Colonic mucosa (tissue), 4 donors: ENCODE results near the gene MBD4. TPM values are rescaled to one million over a fixed set of nuclear protein-coding genes. Genes with fewer than 3 reads are reported as not detected.

Experiments
- DNase-seq: peaks from one replicate; pipeline ENCODE4 v3.0.0-alpha.2; 2020
- H3K27ac ChIP-seq: fragments of 200-600 bp; one replicate; pipeline ENCODE4 v1.8.0; 2021
- H3K27me3 ChIP-seq: fragments of 200-600 bp; one replicate; pipeline ENCODE4 v1.8.0; 2021
- H3K36me3 ChIP-seq: fragments of 200-600 bp; one replicate; pipeline ENCODE4 v1.8.0; 2021
- H3K4me1 ChIP-seq: fragments of 200-600 bp; one replicate; pipeline ENCODE4 v1.8.0; 2021; ENCODE audit warnings: mild to moderate bottlenecking
- H3K4me3 ChIP-seq: fragments of 200-600 bp; one replicate; pipeline ENCODE4 v1.8.0; 2021
- H3K9ac ChIP-seq, 2 donors: one replicate each; pipeline ENCODE4 v1.7.0; 2013; ENCODE audit warnings: control low read depth in 2 of 2, low read depth in 2 of 2, low read length in 2 of 2
- H3K9me3 ChIP-seq: fragments of 200-600 bp; one replicate; pipeline ENCODE4 v1.8.0; 2021
- intact Hi-C: fragments of 100-400 bp; cut with DNase I; formaldehyde crosslinking; loops from one replicate; pipeline ENCODE4 v1.14.1; 2022
- total RNA-seq, 2 donors: library from RNA; stranded (reverse); fragmentation: NEBNext Ultra II Directional in 1 of 2; extraction: Animal tissue kit (Norgen Biotek cat#: 25700) in 1 of 2; gene quantifications; one replicate each; pipeline ENCODE4 v1.2.1, GENCODE V29; 2021
- TF ChIP-seq, protein P1 (sequence below): fragments of 200-600 bp; IDR thresholded peaks from one replicate; pipeline ENCODE4 v1.8.0; 2022; ENCODE audit warnings: antibody characterized with exemption, mild to moderate bottlenecking
- donor health status: healthy.
- donor health status: DM: no; HTN: no; CAD: no.
- donor health status: DM: no; HTN: no; CAD: no.

Gene MBD4
- total RNA-seq, 2 donors from 2014 or later = 25.0 to 28.9 TPM

DNA sequence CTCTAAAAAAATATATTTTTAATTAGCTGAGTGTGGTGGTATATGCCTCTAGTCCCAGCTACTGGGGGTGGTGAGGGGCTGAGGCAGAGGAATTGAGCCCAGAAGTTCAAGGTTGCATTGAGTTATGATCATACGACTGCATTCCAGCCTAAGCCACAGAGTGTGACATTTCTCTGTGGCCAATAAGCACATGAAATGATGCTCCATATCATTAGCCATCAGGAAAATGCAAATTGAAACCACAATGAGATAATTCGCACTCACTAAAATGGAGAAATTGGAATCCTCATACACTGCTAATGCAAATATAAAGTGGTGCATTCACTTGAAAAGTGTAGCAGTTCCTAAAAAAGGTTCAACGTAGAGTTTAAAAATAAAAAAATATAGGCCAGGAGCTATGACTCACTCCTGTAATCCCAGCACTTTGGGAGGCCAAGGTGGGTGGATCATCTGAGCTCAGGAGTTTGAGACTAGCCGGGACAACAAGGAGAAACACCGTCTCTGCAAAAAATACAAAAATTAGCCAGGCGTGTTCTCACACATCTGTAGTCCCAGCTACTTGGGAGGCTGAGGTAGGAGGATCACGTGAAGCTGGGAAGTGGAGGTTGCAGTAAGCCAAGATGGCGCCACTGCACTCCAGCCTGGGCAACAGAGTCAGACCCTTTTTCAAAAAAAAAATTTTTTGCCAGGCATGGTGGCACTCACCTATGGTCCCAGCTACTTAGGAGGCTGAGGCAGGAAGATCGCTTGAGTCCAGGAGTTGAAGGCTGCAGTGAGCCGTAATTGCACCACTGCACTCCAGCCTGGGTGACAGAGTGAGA, 35.4 kb upstream of the MBD4 start:
- Histone ChIP-seq H3K27ac (no peak overlapping the region), H3K36me3 (no peaks in the 10 kb centered on the region), H3K9ac (no peak overlapping the region), H3K4me3 (no peak overlapping the region), H3K9me3 (no peaks in the 10 kb centered on the region), H3K27me3 (no peaks in the 10 kb centered on the region), H3K4me1 (no peaks in the 10 kb centered on the region)
- intact Hi-C loops = no loop called here
- DNase-seq = no peak
- TF ChIP-seq, protein P1, sequence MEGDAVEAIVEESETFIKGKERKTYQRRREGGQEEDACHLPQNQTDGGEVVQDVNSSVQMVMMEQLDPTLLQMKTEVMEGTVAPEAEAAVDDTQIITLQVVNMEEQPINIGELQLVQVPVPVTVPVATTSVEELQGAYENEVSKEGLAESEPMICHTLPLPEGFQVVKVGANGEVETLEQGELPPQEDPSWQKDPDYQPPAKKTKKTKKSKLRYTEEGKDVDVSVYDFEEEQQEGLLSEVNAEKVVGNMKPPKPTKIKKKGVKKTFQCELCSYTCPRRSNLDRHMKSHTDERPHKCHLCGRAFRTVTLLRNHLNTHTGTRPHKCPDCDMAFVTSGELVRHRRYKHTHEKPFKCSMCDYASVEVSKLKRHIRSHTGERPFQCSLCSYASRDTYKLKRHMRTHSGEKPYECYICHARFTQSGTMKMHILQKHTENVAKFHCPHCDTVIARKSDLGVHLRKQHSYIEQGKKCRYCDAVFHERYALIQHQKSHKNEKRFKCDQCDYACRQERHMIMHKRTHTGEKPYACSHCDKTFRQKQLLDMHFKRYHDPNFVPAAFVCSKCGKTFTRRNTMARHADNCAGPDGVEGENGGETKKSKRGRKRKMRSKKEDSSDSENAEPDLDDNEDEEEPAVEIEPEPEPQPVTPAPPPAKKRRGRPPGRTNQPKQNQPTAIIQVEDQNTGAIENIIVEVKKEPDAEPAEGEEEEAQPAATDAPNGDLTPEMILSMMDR = no peak

DNA sequence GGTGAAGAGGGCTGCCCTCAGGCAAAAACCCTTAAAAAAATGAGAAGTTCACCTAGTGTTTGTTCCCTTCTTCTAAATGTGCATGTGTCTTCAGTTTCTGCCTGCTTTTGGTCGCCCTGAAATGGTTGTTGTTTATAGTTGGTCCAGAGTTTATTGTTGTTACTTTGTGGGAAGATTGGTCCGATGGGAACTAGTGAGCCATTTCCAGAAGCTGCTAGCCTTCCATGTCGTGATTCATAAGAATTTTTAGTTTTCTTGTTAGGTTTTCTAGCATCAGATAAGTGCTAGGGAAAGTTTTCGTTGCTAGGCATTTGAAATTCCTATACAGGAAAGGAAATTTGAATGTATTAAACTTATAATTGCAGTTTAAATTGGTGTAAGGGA, 34.0 kb upstream of the MBD4 start:
- Histone ChIP-seq H3K4me3 (no peak overlapping the region), H3K9me3 (no peaks in the 10 kb centered on the region), H3K36me3 (no peaks in the 10 kb centered on the region), H3K27ac (no peak overlapping the region), H3K4me1 (no peaks in the 10 kb centered on the region), H3K27me3 (no peaks in the 10 kb centered on the region), H3K9ac (no peak overlapping the region)
- intact Hi-C loops = no loop called here
- DNase-seq = no peak
- TF ChIP-seq, protein P1 = no peak

DNA sequence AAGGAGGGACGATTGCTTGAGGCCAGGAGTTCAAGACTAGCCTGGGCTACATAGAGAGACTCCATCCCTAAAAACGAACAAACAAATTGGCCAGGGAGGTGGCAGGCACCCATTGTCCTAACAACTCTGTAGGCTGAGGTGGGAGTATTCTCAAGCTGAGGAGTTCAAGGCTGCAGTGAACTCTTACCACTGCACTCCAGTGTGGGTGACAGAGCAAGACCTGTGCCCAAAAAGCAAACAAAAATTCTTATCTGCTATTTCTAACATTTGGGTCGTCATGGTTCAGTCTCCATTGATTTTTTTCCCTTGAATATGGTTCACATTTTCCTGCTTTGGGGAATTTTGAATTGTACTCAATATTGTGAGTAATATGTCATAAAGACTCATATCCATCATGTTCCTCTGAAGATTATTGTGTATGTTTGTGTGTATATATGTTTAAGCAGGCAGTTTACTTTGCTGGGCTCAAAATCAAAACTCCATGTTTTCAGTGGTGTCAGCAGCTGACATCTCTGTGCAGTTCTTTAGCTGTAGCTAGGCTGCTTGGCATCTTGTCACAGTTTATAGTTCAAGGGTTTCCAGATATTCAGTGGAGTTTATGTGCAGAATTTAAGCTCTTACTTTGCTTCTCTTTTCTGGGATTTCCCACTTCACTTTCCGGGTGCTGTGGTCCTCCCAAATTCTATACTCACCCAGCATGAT, 33.5 kb upstream of the MBD4 start:
- Histone ChIP-seq H3K36me3 (no peaks in the 10 kb centered on the region), H3K9ac (no peak overlapping the region), H3K4me3 (no peak overlapping the region), H3K27ac (no peak overlapping the region), H3K4me1 (no peaks in the 10 kb centered on the region), H3K9me3 (no peaks in the 10 kb centered on the region), H3K27me3 (no peaks in the 10 kb centered on the region)
- intact Hi-C loops = no loop called here
- no peak for DNase-seq
- TF ChIP-seq, protein P1 = no peak

DNA sequence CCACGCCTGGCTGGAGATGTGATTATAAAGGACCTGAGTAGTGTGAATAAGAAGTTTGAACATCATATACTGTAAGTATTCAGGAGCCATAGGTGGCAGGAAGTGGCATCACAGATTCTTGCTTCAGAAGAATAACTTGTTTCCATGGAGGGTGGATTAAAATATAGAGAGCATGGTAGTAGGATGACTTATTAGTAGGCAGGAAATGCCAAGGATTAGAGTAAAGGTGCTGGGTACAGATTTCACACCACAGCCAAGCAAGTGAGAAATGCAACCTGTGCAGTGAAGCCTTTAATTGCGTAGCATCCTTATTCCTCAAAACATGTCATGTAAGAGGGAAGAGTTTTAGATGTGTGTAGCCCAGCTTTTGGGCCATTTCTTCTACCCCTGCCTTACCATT, 31.1 kb upstream of the MBD4 start:
- Histone ChIP-seq H3K9ac (no peak overlapping the region), H3K36me3 (no peaks in the 10 kb centered on the region), H3K9me3 (no peaks in the 10 kb centered on the region), H3K27me3 (no peaks in the 10 kb centered on the region), H3K4me1 (no peaks in the 10 kb centered on the region), H3K4me3 (no peak overlapping the region), H3K27ac (no peak overlapping the region)
- DNase-seq = no peak
- TF ChIP-seq, protein P1 = no peak
- intact Hi-C loops = no loop called here

DNA sequence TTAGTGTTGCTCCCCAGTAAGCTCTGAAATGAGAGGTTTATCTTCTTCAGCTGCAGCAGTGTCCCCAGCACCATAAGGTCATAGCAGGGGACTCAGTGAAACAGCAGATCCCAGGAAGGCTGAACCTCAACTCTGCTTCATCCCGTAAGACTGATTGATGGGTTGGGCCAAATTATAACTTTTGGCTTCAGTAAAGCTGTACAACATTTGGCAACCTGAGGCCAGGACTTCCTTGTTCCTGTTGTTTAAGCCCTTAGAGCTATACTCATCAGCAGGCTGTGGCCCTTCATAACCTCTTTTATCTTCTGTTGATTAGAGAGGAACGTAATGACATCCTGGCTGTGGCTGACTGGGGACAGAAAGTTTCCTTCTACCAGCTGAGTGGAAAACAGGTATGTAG, 29.3 kb upstream of the MBD4 start:
- Histone ChIP-seq H3K4me1 (no peaks in the 10 kb centered on the region), H3K9ac (peak overlapping the region in 1 of 2 donors; percentile 15), H3K36me3 (no peaks in the 10 kb centered on the region), H3K27me3 (no peaks in the 10 kb centered on the region), H3K27ac (peak overlapping the region; percentile 36), H3K4me3 (no peak overlapping the region), H3K9me3 (no peaks in the 10 kb centered on the region)
- intact Hi-C loops = no loop called here
- TF ChIP-seq, protein P1 = no peak
- peak; percentile 50 for DNase-seq
